ENCODE results near the gene TMEM106C.

DNA sequence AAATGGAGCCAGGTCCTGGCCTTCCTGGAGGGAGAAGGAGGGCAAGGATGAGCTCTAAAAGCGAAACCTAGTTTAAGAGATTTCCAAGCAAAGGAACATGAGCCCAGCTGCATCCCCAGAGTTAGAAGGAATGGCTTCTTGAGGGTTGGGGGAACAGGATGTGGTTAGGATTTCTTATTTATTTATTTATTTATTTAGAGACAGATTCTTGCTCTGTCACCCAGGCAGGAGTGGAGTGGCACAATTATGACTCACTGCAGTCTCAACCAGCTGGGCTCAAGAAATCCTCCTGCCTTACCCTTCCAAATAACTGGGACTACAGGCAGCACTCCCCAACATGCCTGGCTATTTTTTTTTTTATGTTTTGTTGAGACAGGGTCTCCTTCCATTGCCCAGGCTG, 25.3 kb upstream of the TMEM106C start:
- TF ChIP-seq POLR2A (IDR thresholded peaks at IDR 0.05): no peak
- TF ChIP-seq, protein P1, sequence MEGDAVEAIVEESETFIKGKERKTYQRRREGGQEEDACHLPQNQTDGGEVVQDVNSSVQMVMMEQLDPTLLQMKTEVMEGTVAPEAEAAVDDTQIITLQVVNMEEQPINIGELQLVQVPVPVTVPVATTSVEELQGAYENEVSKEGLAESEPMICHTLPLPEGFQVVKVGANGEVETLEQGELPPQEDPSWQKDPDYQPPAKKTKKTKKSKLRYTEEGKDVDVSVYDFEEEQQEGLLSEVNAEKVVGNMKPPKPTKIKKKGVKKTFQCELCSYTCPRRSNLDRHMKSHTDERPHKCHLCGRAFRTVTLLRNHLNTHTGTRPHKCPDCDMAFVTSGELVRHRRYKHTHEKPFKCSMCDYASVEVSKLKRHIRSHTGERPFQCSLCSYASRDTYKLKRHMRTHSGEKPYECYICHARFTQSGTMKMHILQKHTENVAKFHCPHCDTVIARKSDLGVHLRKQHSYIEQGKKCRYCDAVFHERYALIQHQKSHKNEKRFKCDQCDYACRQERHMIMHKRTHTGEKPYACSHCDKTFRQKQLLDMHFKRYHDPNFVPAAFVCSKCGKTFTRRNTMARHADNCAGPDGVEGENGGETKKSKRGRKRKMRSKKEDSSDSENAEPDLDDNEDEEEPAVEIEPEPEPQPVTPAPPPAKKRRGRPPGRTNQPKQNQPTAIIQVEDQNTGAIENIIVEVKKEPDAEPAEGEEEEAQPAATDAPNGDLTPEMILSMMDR (IDR thresholded peaks at IDR 0.05): no peak

Measured in thyroid gland (tissue), 4 donors.